Activated effector memory CD4-positive, alpha-beta T cell treated with Interleukin-2 at 50 U/mL for 16 hours (primary cell): ENCODE data around the gene DNMT3A.

ENCODE experiments used
- DNase-seq: peaks from one replicate; pipeline ENCODE4 v3.0.0-alpha.2; 2020

DNMT3A gene

GRCh38 chr2:25197336-25198208, 144.2 kb downstream of the DNMT3A start:
- DNase-seq, result no peak

GRCh38 chr2:25194576-25195122, 147.1 kb downstream of the DNMT3A start:
- no peak for DNase-seq

GRCh38 chr2:25190536-25190935, 151.2 kb downstream of the DNMT3A start:
- no peak for DNase-seq

- no peak for DNase-seq
Observed at GRCh38 chr2:25188405-25188804, 153.3 kb downstream of the DNMT3A start.

- DNase-seq, result no peak
Observed at GRCh38 chr2:25187729-25188350, 153.9 kb downstream of the DNMT3A start.

GRCh38 chr2:25184254-25184653, 157.5 kb downstream of the DNMT3A start:
- no peak for DNase-seq

- DNase-seq, result no peak
Observed at GRCh38 chr2:25178976-25179375, 162.7 kb downstream of the DNMT3A start.
